IgD-negative memory B cell (primary cell): ENCODE measurements around the gene S100A9. TPM values are rescaled to one million over a fixed set of nuclear protein-coding genes. Genes with fewer than 3 reads are reported as not detected.
A peak's percentile ranks its signal among the peaks of the same experiment; 100 is the strongest.

ENCODE experiments used
- H3K27ac Mint-ChIP-seq, 3 donors: one replicate each; pipeline ENCODE4 v1.8.0; 2020 to 2022; ENCODE audit warnings: mild to moderate bottlenecking in 3 of 3, mixed read lengths in 3 of 3, moderate library complexity in 1 of 3
- H3K27me3 Mint-ChIP-seq: one replicate; pipeline ENCODE4 v1.8.0; 2021; ENCODE audit warnings: mixed read lengths
- H3K36me3 Mint-ChIP-seq: one replicate; pipeline ENCODE4 v1.8.0; 2020; ENCODE audit warnings: mild to moderate bottlenecking, mixed read lengths
- H3K4me1 Mint-ChIP-seq, 3 donors: one replicate each; pipeline ENCODE4 v1.8.0; 2020 to 2022; ENCODE audit warnings: mixed read lengths in 3 of 3, mild to moderate bottlenecking in 1 of 3
- H3K4me3 Mint-ChIP-seq, 4 donors: one replicate each; pipeline ENCODE4 v1.8.0; 2020 to 2022; ENCODE audit warnings: mild to moderate bottlenecking in 4 of 4, mixed read lengths in 4 of 4, moderate library complexity in 3 of 4
- H3K9me3 Mint-ChIP-seq, 3 donors: one replicate each; pipeline ENCODE4 v1.8.0; 2020 to 2021; ENCODE audit warnings: mixed read lengths in 3 of 3, mild to moderate bottlenecking in 1 of 3
- polyA plus RNA-seq: library from polyadenylated mRNA; unstranded; fragments of 300-500 nt; fragmentation: Illumina TruSeq; gene quantifications from one replicate; pipeline ENCODE4 v1.2.3, GENCODE V29; 2021

Gene S100A9
- polyA plus RNA-seq, 1 donor from 2014 or later = 44.6 TPM

DNA sequence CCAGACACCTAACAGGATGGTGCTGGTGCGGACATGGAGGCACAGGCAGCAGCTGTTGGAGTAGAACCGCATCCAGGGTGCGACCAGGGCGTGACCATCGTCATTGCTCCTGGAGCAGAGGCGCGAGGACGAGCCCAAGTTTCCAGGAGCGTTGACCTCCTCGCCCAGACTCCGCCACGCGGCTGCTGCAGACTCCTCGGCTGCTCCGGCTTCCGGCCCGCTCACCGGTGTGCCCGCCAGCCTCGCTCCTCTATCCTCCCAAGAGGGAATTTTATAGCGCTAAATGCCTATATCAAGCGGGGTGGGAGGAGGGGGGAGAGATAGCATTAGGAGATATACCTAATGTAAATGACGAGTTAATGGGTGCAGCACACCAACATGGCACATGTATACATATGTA is 23.1 kb downstream of the S100A9 start:
- H3K4me3 Mint-ChIP-seq = no peak overlapping the region
- H3K27me3 Mint-ChIP-seq = peaks cover 13% of the 10 kb centered on the region
- no peaks in the 10 kb centered on the region for H3K4me1 Mint-ChIP-seq
- no peak overlapping the region for H3K27ac Mint-ChIP-seq
- no peaks in the 10 kb centered on the region for H3K36me3 Mint-ChIP-seq
- peaks cover 6 to 12% (median 11%) of the 10 kb centered on the region in 3 donors for H3K9me3 Mint-ChIP-seq

- Mint-ChIP-seq H3K36me3 (no peaks in the 10 kb centered on the region), H3K4me3 (no peak overlapping the region), H3K27me3 (peaks cover 8% of the 10 kb centered on the region), H3K4me1 (no peaks in the 10 kb centered on the region), H3K9me3 (peaks cover 6 to 11% (median 9%) of the 10 kb centered on the region in 3 donors), H3K27ac (no peak overlapping the region)
These were observed 27.4 kb downstream of the S100A9 start for GRCh38 chr1:153384958-153385580.

DNA sequence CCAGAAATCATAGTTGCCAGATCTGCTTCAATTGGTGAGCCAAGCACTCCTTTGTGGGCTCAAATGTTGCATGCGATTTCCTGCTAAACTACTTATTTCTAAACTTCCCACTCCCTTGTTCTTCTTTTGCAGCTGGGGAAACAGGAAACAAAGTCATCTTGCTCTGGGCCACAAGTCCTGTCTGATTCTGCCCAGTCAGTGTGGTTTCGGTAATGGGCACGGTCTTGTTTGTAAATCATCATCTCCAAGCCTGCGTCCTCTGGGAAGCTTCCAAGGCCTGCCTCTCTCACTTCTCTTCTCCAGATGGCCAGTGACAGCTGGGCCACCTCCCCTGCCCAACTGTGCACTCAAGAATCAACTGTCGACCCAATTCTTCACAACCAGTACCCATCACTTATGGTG is 28.8 kb downstream of the S100A9 start:
- H3K4me3 Mint-ChIP-seq = no peak overlapping the region
- no peaks in the 10 kb centered on the region for H3K36me3 Mint-ChIP-seq
- H3K27me3 Mint-ChIP-seq = peaks cover 9% of the 10 kb centered on the region
- peaks cover 0 to 2% (median 0%) of the 10 kb centered on the region in 3 donors for H3K4me1 Mint-ChIP-seq
- no peak overlapping the region for H3K27ac Mint-ChIP-seq
- peaks cover 1 to 7% (median 6%) of the 10 kb centered on the region in 3 donors for H3K9me3 Mint-ChIP-seq

DNA sequence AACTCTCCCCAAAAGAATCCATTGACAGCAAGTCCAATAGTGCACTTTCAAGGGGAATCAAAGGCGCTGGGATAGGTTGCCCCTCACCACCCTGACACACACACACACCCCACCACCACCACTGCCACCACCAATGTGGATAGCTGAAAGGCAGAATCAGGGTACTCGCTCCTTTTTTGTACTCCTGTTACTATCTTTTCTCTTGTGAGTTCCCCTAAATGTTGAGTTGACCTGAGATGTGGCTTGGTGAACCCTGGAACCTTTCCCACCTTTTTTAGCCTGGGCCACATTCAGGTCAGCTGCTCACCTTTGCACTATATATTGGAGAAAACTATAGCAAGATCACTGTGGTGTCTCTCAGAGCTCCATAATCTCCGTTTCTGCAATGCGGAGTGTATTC is 29.3 kb downstream of the S100A9 start:
- no peak overlapping the region for H3K4me3 Mint-ChIP-seq
- peaks cover 9% of the 10 kb centered on the region for H3K27me3 Mint-ChIP-seq

GRCh38 chr1:153387785-153388184 is 30.1 kb downstream of the S100A9 start:
- H3K27me3 Mint-ChIP-seq = peaks cover 9% of the 10 kb centered on the region

More for the DNA sequence above, 29.3 kb downstream of the S100A9 start:
- no peak overlapping the region for H3K27ac Mint-ChIP-seq
- H3K36me3 Mint-ChIP-seq = no peaks in the 10 kb centered on the region
- peaks cover 0 to 4% (median 1%) of the 10 kb centered on the region in 3 donors for H3K9me3 Mint-ChIP-seq
- H3K4me1 Mint-ChIP-seq = peaks cover 0 to 2% (median 0%) of the 10 kb centered on the region in 3 donors

DNA sequence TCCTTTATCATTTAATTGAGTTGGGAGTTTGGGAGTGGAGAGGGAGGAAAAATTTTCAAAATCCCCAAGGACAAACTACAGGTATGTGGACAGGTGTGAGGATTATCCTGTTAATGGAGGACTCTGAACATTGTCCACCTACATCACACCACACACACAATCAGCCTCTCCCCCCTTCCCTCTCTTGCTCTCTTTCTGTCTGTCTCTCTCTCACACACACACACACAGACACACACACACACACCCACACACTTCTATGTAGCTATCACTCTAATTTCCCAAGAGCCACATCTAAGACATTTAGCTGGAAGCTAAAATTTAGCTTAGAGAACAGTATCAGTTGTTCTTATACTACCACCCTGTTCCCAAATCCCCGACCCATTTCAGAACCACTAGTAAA is 31.7 kb downstream of the S100A9 start:
- Mint-ChIP-seq H3K27ac (no peak overlapping the region), H3K27me3 (peaks cover 8% of the 10 kb centered on the region), H3K36me3 (no peaks in the 10 kb centered on the region), H3K9me3 (no peaks in the 10 kb centered on the region), H3K4me1 (peaks cover 0 to 2% (median 0%) of the 10 kb centered on the region in 3 donors), H3K4me3 (no peak overlapping the region)

More at GRCh38 chr1:153387785-153388184, 30.1 kb downstream of the S100A9 start:
- no peak overlapping the region for H3K4me3 Mint-ChIP-seq
- peaks cover 0 to 2% (median 0%) of the 10 kb centered on the region in 3 donors for H3K4me1 Mint-ChIP-seq
- no peaks in the 10 kb centered on the region for H3K36me3 Mint-ChIP-seq
- no peak overlapping the region for H3K27ac Mint-ChIP-seq
- H3K9me3 Mint-ChIP-seq = no peaks in the 10 kb centered on the region

DNA sequence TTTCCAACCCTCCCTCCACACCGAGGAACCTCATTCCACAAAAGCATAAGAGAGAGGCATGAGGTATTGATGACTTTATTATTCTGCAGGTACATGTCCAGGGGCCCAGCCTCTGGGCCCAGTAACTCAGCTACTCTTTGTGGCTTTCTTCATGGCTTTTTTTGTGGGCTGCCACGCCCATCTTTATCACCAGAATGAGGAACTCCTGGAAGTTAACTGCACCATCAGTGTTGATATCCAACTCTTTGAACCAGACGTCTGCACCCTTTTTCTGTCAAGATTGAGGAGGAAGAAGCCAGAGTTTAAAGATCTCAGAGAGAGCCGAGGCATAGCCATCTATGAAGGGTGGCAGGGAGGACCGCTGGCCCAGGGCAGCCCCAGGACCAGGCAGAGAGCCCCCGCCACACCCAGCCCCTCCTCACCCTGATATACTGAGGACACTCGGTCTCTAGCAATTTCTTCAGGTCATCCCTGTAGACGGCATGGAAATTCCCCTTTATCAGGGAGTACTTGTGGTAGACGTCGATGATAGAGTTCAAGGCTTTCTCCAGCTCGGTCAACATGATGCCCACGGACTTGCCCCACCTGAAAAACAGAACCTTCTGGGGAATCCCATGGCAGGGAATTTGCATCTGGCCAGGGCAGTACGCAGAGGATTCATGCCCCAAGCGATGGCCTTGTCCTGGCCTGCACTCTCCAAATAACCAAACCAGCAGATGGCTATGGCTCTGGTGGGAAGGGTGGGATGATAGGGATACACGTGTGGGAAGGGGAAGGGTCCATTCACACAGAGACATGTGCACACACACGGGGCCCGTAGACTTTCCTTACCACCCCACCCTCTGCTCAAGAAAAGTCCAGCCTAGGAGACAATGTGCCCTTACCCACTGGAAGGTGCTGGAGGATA is 32.6 kb downstream of the S100A9 start:
- Mint-ChIP-seq H3K27me3 (peaks cover 10% of the 10 kb centered on the region), H3K27ac (peak overlapping the region in 1 of 3 donors; percentile 64), H3K4me3 (no peak overlapping the region), H3K9me3 (no peaks in the 10 kb centered on the region), H3K36me3 (no peaks in the 10 kb centered on the region), H3K4me1 (peaks cover 0 to 2% (median 0%) of the 10 kb centered on the region in 3 donors)

GRCh38 chr1:153390938-153391710 is 33.5 kb downstream of the S100A9 start, which contains the start of gene S100A8:
Gene S100A8 (minus strand): TSS chr1:153391073. CDS start chr1:153390535, 538 bp downstream.
- H3K4me1 Mint-ChIP-seq = peaks cover 0 to 2% (median 0%) of the 10 kb centered on the region in 3 donors
- peaks cover 14% of the 10 kb centered on the region for H3K27me3 Mint-ChIP-seq
- peak within 1 kb of the TSS in 1 of 3 donors; percentile 64 for H3K27ac Mint-ChIP-seq
- H3K9me3 Mint-ChIP-seq = no peaks in the 10 kb centered on the region
- H3K36me3 Mint-ChIP-seq = peaks cover 2% of the 10 kb centered on the region
- H3K4me3 Mint-ChIP-seq = no peak within 1 kb of the TSS

GRCh38 chr1:153392258-153392657 is 34.6 kb downstream of the S100A9 start:
- Mint-ChIP-seq H3K4me1 (peaks cover 0 to 2% (median 0%) of the 10 kb centered on the region in 3 donors), H3K27me3 (peaks cover 14% of the 10 kb centered on the region), H3K4me3 (no peak overlapping the region), H3K9me3 (no peaks in the 10 kb centered on the region), H3K27ac (no peak overlapping the region), H3K36me3 (peaks cover 2% of the 10 kb centered on the region)

DNA sequence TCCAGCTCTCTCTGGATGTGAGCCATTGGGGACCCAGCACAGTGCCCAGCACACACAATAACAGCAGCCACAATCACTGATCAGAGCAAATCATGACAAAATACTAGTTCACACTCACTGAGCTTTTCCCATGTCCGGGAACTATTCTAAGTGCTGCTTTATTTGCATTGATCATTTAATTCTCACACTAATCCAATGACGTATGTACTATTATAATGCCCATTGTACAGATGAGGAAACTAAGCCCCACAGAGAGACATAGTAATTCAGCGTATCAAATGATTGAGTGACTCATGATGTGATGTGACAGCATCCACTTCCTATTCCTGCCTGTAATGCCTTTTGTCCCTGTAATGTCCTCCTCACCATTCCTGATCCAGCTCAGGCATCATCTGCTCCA is 35.2 kb downstream of the S100A9 start:
- Mint-ChIP-seq H3K27me3 (peaks cover 12% of the 10 kb centered on the region), H3K4me3 (no peak overlapping the region), H3K4me1 (peaks cover 0 to 2% (median 0%) of the 10 kb centered on the region in 3 donors), H3K9me3 (no peaks in the 10 kb centered on the region), H3K27ac (no peak overlapping the region), H3K36me3 (peaks cover 2% of the 10 kb centered on the region)

DNA sequence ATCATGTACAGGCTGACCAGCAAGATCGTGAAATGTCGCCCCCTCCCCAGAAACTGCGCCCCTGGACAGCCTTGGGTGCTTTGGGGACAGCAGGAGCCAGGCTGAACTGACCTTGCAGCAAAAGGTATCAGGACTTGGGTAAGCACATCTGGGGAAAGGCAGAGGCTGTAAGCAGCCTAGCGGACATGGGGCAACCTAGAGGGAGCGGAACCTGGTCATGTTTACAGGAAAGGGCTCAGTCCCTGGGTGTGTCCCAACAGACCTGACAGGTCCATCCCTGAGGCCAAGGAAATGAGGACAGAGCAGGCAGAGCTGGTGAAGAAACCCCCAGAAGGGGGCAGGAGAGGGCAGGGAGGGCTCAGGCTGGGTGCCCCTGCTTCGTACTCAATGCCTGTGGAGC is 36.3 kb downstream of the S100A9 start:
- Mint-ChIP-seq H3K4me1 (peaks cover 0 to 2% (median 0%) of the 10 kb centered on the region in 3 donors), H3K9me3 (no peaks in the 10 kb centered on the region), H3K4me3 (no peak overlapping the region), H3K27ac (no peak overlapping the region), H3K36me3 (peaks cover 2% of the 10 kb centered on the region), H3K27me3 (peaks cover 14% of the 10 kb centered on the region)

DNA sequence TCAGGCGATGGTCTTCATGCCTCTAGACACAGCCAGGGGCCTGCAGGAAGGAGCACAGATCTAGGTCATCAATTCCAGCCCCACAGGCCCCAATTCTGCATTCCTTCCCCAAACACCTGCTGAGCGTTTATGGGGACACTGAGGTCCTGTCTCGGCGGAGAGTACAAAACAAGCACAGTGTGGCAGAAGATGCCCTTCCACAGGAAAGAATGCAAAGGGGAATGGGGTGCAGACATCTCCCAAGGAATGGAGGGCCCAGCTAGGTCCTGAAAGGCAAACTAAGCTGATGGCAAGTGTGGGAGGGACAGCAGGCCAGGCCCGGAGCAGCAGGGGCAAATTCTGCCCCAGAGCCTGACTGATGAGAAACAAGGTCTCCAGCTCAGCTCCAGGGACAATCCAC is 36.7 kb downstream of the S100A9 start:
- Mint-ChIP-seq H3K36me3 (peaks cover 2% of the 10 kb centered on the region), H3K4me3 (no peak overlapping the region), H3K9me3 (no peaks in the 10 kb centered on the region), H3K27me3 (peaks cover 14% of the 10 kb centered on the region), H3K27ac (no peak overlapping the region), H3K4me1 (peaks cover 0 to 2% (median 0%) of the 10 kb centered on the region in 3 donors)

- Mint-ChIP-seq H3K4me3 (no peak overlapping the region), H3K27me3 (peaks cover 18% of the 10 kb centered on the region), H3K4me1 (peaks cover 0 to 2% (median 0%) of the 10 kb centered on the region in 3 donors), H3K36me3 (peaks cover 2% of the 10 kb centered on the region), H3K27ac (no peak overlapping the region), H3K9me3 (no peaks in the 10 kb centered on the region)
These were observed 37.6 kb downstream of the S100A9 start for GRCh38 chr1:153395136-153395685.

DNA sequence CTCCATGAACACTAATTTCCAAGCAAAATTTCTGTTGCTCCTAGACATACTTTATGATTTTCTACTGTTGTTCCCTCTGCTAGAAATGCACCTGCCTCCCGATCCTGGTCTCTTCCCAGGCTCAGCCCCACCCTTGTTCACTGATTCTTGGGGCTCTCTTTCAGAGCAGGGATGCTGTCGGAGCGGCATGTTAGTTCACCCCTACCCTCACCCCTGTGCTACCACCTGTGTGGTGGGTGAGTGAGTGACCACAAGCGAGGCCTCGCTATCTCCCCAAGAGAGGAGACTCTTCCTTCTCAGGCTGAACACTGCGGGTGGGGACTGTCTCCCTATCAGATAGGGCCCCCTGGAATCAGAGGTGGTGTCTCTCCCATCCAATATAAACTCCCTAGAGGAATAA is 38.1 kb downstream of the S100A9 start:
- Mint-ChIP-seq H3K27ac (no peak overlapping the region), H3K36me3 (peaks cover 2% of the 10 kb centered on the region), H3K27me3 (peaks cover 18% of the 10 kb centered on the region), H3K9me3 (no peaks in the 10 kb centered on the region), H3K4me3 (peak overlapping the region in 1 of 4 donors; percentile 83), H3K4me1 (peaks cover 0 to under 1% (median 0%) of the 10 kb centered on the region in 3 donors)
